ENCODE results near the gene ERCC6L2. TPM values are rescaled to one million over a fixed set of nuclear protein-coding genes. Genes with fewer than 3 reads are reported as not detected.

Gene ERCC6L2
- total and polyA plus RNA-seq, 2 donors (not counting 1 experiment from before 2014, with no cell fraction given): 10.1 to 52.0 TPM

- Mint-ChIP-seq H3K4me1 (no peaks in the 10 kb centered on the region), H3K27me3 (no peaks in the 10 kb centered on the region), H3K9me3 (ENCODE audit: insufficient read depth) (no peaks in the 10 kb centered on the region), H3K27ac (no peak overlapping the region), H3K4me3 (no peak overlapping the region)
- Histone ChIP-seq H3K9me3 (ENCODE audit: control extremely low read depth in 1 of 3, control insufficient read depth in 2 of 3, insufficient read depth in 1 of 3, low read length in 2 of 3) (no peaks in the 10 kb centered on the region), H3K27me3 (replicated peaks in 1 of 4; ENCODE audit: control extremely low read depth in 1 of 4, control insufficient read depth in 3 of 4, insufficient read depth in 4 of 4, low read length in 3 of 4) (no peaks in the 10 kb centered on the region), H3K79me2 (ENCODE audit: control insufficient read depth, insufficient read depth, low read length) (no peaks in the 10 kb centered on the region), H3K9ac (ENCODE audit: low read length) (no peak overlapping the region), H3K36me3 (replicated peaks in 1 of 2; ENCODE audit: control extremely low read depth in 1 of 2, control insufficient read depth in 1 of 2, extremely low read depth in 1 of 2, insufficient read depth in 2 of 2, low read length in 1 of 2) (peaks cover 16 to 19% of the 10 kb centered on the region in 2 experiments), H3K4me2 (replicated peaks; ENCODE audit: low read depth, low read length, poor library complexity, severe bottlenecking) (no peak overlapping the region), H3K4me3 (ENCODE audit: control extremely low read depth in 1 of 5, extremely low read depth in 1 of 5, insufficient read depth in 1 of 5, low read depth in 2 of 5, low read length in 4 of 5) (no peak overlapping the region), H3K27ac (ENCODE audit: low read length in 2 of 2) (no peak overlapping the region), H3K4me1 (ENCODE audit: control insufficient read depth in 2 of 2, insufficient read depth in 2 of 2, low read length in 2 of 2) (no peaks in the 10 kb centered on the region), H2AFZ (ENCODE audit: insufficient read depth, low read depth, low read length, poor library complexity, severe bottlenecking) (no peak overlapping the region), H4K20me1 (ENCODE audit: control insufficient read depth, insufficient read depth, low read length, poor library complexity, severe bottlenecking) (no peaks in the 10 kb centered on the region)
- intact Hi-C loops (cut with micrococcal nuclease): no loop called here
- no peak for ATAC-seq (ENCODE audit: low read depth)
- TF ChIP-seq EZH2 (IDR thresholded peaks at IDR 0.05; ENCODE audit: borderline replicate concordance, insufficient read depth, low read depth, low read length, poor library complexity, severe bottlenecking): no peak
- TF ChIP-seq CTCF (IDR thresholded peaks at IDR 0.05): no peak
- WGBS (ENCODE audit: insufficient coverage): no CpG with 5 or more reads among the region's 1 CpG
- no peak for DNase-seq
- POLR2A ChIA-PET: no interaction called here
- CTCF ChIA-PET: no interaction called here
Measured at GRCh38 chr9:95924987-95925386, 49.5 kb downstream of the ERCC6L2 start.

GRCh38 chr9:95927271-95928004 lies 51.9 kb downstream of the ERCC6L2 start:
- intact Hi-C loops (cut with micrococcal nuclease): no loop called here
- no peak overlapping the region for H3K4me2 ChIP-seq (replicated peaks; ENCODE audit: low read depth, low read length, poor library complexity, severe bottlenecking)
- TF ChIP-seq EZH2 (IDR thresholded peaks at IDR 0.05; ENCODE audit: borderline replicate concordance, insufficient read depth, low read depth, low read length, poor library complexity, severe bottlenecking) (no peak), CTCF (IDR thresholded peaks at IDR 0.05) (no peak)
- CTCF ChIA-PET: interaction anchor here (1.6 kb wide), 1 partner anchor 8 kb away, joined by 5 read pairs; no protein-coding TSS in a partner anchor
- no peaks in the 10 kb centered on the region for H4K20me1 ChIP-seq (ENCODE audit: control insufficient read depth, insufficient read depth, low read length, poor library complexity, severe bottlenecking)
- H3K9ac ChIP-seq (ENCODE audit: low read length): no peak overlapping the region
- no peak overlapping the region for H3K4me3 Mint-ChIP-seq
- H3K4me3 ChIP-seq (ENCODE audit: control extremely low read depth in 1 of 5, extremely low read depth in 1 of 5, insufficient read depth in 1 of 5, low read depth in 2 of 5, low read length in 4 of 5): no peak overlapping the region
- H3K27me3 Mint-ChIP-seq: no peaks in the 10 kb centered on the region
- no peak overlapping the region for H3K27ac ChIP-seq (ENCODE audit: low read length in 2 of 2)
- H2AFZ ChIP-seq (ENCODE audit: insufficient read depth, low read depth, low read length, poor library complexity, severe bottlenecking): no peak overlapping the region
- no peak overlapping the region for H3K27ac Mint-ChIP-seq
- POLR2A ChIA-PET: no interaction called here
- H3K4me1 Mint-ChIP-seq: no peaks in the 10 kb centered on the region
- no peaks in the 10 kb centered on the region for H3K9me3 Mint-ChIP-seq (ENCODE audit: insufficient read depth)
- no peaks in the 10 kb centered on the region for H3K27me3 ChIP-seq (replicated peaks in 1 of 4; ENCODE audit: control extremely low read depth in 1 of 4, control insufficient read depth in 3 of 4, insufficient read depth in 4 of 4, low read length in 3 of 4)
- no peak for DNase-seq
- no peak for ATAC-seq (ENCODE audit: low read depth)
- H3K36me3 ChIP-seq (replicated peaks in 1 of 2; ENCODE audit: control extremely low read depth in 1 of 2, control insufficient read depth in 1 of 2, extremely low read depth in 1 of 2, insufficient read depth in 2 of 2, low read length in 1 of 2): peaks cover 16% of the 10 kb centered on the region in 2 experiments
- no peaks in the 10 kb centered on the region for H3K79me2 ChIP-seq (ENCODE audit: control insufficient read depth, insufficient read depth, low read length)
- no peaks in the 10 kb centered on the region for H3K4me1 ChIP-seq (ENCODE audit: control insufficient read depth in 2 of 2, insufficient read depth in 2 of 2, low read length in 2 of 2)
- no peaks in the 10 kb centered on the region for H3K9me3 ChIP-seq (ENCODE audit: control extremely low read depth in 1 of 3, control insufficient read depth in 2 of 3, insufficient read depth in 1 of 3, low read length in 2 of 3)

All from B cell (primary cell).